ENCODE results near the gene COX19. TPM values are rescaled to one million over a fixed set of nuclear protein-coding genes. Genes with fewer than 3 reads are reported as not detected.

Gene COX19
- total RNA-seq, 1 experiment from 2014 or later: 12.3 TPM

DNA sequence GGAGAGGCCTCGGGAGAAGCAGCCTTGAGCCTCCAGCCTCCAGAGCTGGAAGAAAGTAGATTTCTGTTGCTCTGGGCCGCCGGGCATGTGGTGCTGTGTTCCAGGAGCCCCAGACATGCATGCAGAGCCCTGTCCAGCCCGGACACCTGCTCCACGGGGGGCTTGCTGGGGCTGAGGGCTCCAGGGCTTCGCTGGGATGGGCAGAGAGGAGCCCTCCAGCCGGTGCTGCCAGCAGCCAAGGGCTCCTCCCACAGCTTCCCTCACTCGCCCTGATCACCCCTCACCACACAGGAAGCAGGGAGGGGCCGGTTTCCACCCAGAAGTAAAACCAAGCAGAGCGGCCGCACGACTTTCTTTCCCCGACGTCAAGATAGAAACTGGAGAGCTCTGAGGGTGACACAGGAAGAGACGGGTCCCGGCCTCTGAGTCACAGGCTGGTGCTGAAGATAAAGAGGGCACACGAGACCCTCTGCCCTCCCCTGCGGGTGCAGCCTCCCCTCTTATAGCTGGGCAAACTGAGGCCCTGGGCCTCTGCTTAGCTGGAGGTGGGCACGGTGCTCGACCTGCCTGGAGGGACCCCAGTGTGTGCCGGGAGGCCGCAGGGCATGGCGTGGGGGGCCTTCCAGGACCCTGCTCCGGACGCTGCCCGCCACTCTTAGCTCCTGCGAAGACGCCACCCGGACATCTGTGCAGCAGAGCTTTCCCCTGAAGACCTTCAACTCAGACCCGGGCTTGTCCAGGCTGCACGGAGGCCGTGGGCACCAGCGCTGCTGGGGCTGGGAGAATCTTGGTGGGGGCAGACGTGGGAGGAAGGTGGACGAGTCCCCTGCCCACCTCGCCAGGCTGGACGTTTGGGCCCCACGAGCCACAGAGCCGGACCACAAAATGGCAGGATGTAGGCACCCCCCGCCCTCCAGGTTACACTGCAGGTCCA is 52.0 kb downstream of the COX19 start:
- H2BK20ac ChIP-seq (ENCODE audit: low read depth, low read length, poor library complexity, severe bottlenecking): no peak overlapping the region
- Mint-ChIP-seq H3K36me3 (ENCODE audit: insufficient read depth in 1 of 3, low read depth in 3 of 3) (no peaks in the 10 kb centered on the region), H3K4me3 (no peak overlapping the region), H3K4me1 (peaks cover 4 to 6% of the 10 kb centered on the region in 2 experiments; a peak in 3 of 4 replicates), H3K27ac (peak overlapping the region in 2 of 3 experiments; percentile 70 to 85; a peak in 3 of 7 replicates), H3K9me3 (no peaks in the 10 kb centered on the region), H3K27me3 (ENCODE audit: low read depth) (no peaks in the 10 kb centered on the region; the same call in 1 of the 2 replicates)
- no peak overlapping the region for H3K23ac ChIP-seq (ENCODE audit: insufficient read length, low read depth, low read length)
- TF ChIP-seq, protein P1, sequence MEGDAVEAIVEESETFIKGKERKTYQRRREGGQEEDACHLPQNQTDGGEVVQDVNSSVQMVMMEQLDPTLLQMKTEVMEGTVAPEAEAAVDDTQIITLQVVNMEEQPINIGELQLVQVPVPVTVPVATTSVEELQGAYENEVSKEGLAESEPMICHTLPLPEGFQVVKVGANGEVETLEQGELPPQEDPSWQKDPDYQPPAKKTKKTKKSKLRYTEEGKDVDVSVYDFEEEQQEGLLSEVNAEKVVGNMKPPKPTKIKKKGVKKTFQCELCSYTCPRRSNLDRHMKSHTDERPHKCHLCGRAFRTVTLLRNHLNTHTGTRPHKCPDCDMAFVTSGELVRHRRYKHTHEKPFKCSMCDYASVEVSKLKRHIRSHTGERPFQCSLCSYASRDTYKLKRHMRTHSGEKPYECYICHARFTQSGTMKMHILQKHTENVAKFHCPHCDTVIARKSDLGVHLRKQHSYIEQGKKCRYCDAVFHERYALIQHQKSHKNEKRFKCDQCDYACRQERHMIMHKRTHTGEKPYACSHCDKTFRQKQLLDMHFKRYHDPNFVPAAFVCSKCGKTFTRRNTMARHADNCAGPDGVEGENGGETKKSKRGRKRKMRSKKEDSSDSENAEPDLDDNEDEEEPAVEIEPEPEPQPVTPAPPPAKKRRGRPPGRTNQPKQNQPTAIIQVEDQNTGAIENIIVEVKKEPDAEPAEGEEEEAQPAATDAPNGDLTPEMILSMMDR (conservative IDR thresholded peaks at IDR 0.05): no peak
- H3K56ac ChIP-seq (ENCODE audit: insufficient read length, low read depth, low read length): no peak overlapping the region
- H4K8ac ChIP-seq (replicated peaks; ENCODE audit: insufficient read length, low read depth, low read length): no peak overlapping the region
- no peak overlapping the region; the same call in 1 of the 2 replicates for H3K14ac ChIP-seq (ENCODE audit: insufficient read depth, low read length)
- no CpG with 5 or more reads among the region's 40 CpGs for WGBS (ENCODE audit: extremely low coverage, insufficient read length, low lambda C conversion rate)
- H3K27ac ChIP-seq (ENCODE audit: insufficient read length, low read depth, low read length): no peak overlapping the region
- H3K4me1 ChIP-seq (ENCODE audit: insufficient read depth, low read length): no peaks in the 10 kb centered on the region
- no peak overlapping the region for H3T11ph ChIP-seq (ENCODE audit: low read length)
- H3K79me2 ChIP-seq (ENCODE audit: insufficient read depth, low read length): no peaks in the 10 kb centered on the region
- no peak overlapping the region for H2BK5ac ChIP-seq (ENCODE audit: insufficient read length, low read length)
- no peaks in the 10 kb centered on the region for H4K20me1 ChIP-seq (ENCODE audit: control insufficient read depth, insufficient read depth, insufficient read length)
- no peak overlapping the region for H2BK12ac ChIP-seq (ENCODE audit: insufficient read length, low read depth, low read length)
- H3K9ac ChIP-seq (ENCODE audit: extremely low read depth, insufficient read length, low read length): no peak overlapping the region
- H3K79me1 ChIP-seq (ENCODE audit: insufficient read depth, low read depth, low read length, poor library complexity, severe bottlenecking): no peaks in the 10 kb centered on the region
- no peak overlapping the region for H4K5ac ChIP-seq (ENCODE audit: insufficient read length, low read depth, low read length)
- H2AK5ac ChIP-seq (ENCODE audit: insufficient read length, low read length): no peak overlapping the region
- H2AFZ ChIP-seq (ENCODE audit: low read length): no peak overlapping the region
- H3K27me3 ChIP-seq (ENCODE audit: insufficient read depth, low read length): no peaks in the 10 kb centered on the region
- no peak overlapping the region for H2BK15ac ChIP-seq (ENCODE audit: low read depth, low read length)
- no peak overlapping the region for H3K4ac ChIP-seq (ENCODE audit: low read depth, low read length)
- no peaks in the 10 kb centered on the region for H3K9me3 ChIP-seq (ENCODE audit: control insufficient read depth, low read depth, low read length)
- H3K18ac ChIP-seq (ENCODE audit: insufficient read length, low read depth, low read length): no peak overlapping the region
- DNase-seq: peak; percentile 72
- H3K4me2 ChIP-seq (ENCODE audit: insufficient read depth, insufficient read length, low read length): no peak overlapping the region
- no peak overlapping the region for H2BK120ac ChIP-seq (ENCODE audit: low read depth, low read length, poor library complexity, severe bottlenecking)
- H4K91ac ChIP-seq (ENCODE audit: insufficient read length, low read depth, low read length): no peak overlapping the region
- H3K23me2 ChIP-seq (ENCODE audit: insufficient read length, low read depth, low read length, poor library complexity, severe bottlenecking): no peaks in the 10 kb centered on the region

Measured in H9 (cell line).